Fibroblast of mammary gland (primary cell): ENCODE data around the gene SSTR5.

Experiments
- DNase-seq: peaks from one replicate; pipeline ENCODE4 v3.0.0-alpha.2; 2010; ENCODE audit warnings: low read depth
- H3K4me3 ChIP-seq: 2 replicates; pipeline ENCODE4 v1.5.1; 2011; ENCODE audit warnings: low read depth, mild to moderate bottlenecking, low read length, moderate library complexity; ENCODE audit not compliant: control insufficient read depth
- CTCF ChIP-seq: conservative IDR thresholded peaks from 2 replicates; pipeline ENCODE4 v1.5.1; 2011; ENCODE audit warnings: low read depth, low read length, inconsistent platforms; ENCODE audit not compliant: control insufficient read depth, insufficient read depth

The SSTR5 gene

GRCh38 chr16:1059310-1059709 is 13.2 kb upstream of the SSTR5 start:
- no peak for TF ChIP-seq CTCF
- DNase-seq, result no peak
- H3K4me3 ChIP-seq, result no peak overlapping the region

GRCh38 chr16:1060416-1061340 is 11.9 kb upstream of the SSTR5 start:
- no peak for TF ChIP-seq CTCF
- no peak overlapping the region for H3K4me3 ChIP-seq
- no peak for DNase-seq

DNA sequence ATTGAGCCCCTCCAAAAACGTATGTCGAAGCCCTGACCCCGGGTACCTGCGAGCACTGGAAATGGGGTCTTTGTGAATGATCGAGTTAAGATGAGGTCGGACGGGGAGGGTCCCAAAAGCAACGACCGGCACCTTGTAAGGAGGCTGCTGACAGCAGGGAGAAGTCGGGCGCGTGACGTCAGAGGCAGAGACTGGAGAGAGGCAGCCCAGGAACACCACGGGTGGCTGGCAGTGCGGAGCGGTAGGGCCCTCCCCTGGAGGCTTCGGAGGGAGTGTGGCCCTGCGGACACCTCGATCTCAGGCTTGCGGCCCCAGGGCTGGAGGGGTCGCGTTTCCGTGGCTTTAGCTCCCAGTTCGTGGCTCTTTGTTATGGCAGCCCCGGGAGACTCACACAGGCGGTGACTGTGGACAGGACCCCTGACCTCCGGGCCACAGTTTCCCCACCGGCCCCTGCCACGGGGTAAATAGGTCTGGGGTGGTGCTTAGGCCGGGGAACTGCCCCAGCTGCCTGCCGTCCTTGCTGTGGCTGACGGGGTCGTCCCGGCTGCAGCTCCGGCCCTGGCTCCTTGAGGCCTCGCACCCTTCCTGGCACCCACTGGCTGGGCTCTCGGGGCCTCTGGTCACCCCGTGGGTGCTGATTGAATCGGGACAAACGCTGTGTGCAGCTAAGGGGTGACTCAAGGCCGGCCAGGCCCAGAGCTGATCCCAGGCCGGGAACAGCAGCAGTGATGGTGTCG is 10.6 kb upstream of the SSTR5 start:
- DNase-seq, result no peak
- TF ChIP-seq CTCF, result no peak
- H3K4me3 ChIP-seq, result no peak overlapping the region

- no peak for TF ChIP-seq CTCF
- no peak for DNase-seq
Observed at GRCh38 chr16:1062895-1063294, 9.7 kb upstream of the SSTR5 start.

GRCh38 chr16:1063728-1064127 is 8.8 kb upstream of the SSTR5 start:
- H3K4me3 ChIP-seq, result no peak overlapping the region
- TF ChIP-seq CTCF, result no peak
- peak; percentile 9 for DNase-seq

More at GRCh38 chr16:1062895-1063294, 9.7 kb upstream of the SSTR5 start:
- no peak overlapping the region for H3K4me3 ChIP-seq

- no peak for TF ChIP-seq CTCF
- H3K4me3 ChIP-seq, result no peak overlapping the region
- no peak for DNase-seq
Observed at GRCh38 chr16:1065469-1066128, 6.9 kb upstream of the SSTR5 start.
